Esophagus muscularis mucosa (tissue), 3 donors: ENCODE measurements around the gene CCNL1.
A peak's percentile ranks its signal among the peaks of the same experiment; 100 is the strongest.

Experiments used
- CTCF ChIP-seq, 3 experiments: fragments of 200-600 bp in 2 of 3; fragments of 450-650 bp in 1 of 3; sonication (generic) in 2 of 3; IDR thresholded peaks; one replicate each; pipeline ENCODE4 v1.5.1; 2017 to 2019; ENCODE audit warnings: antibody characterized with exemption in 3 of 3, mild to moderate bottlenecking in 2 of 3, moderate library complexity in 1 of 3
- POLR2A ChIP-seq: fragments of 450-650 bp; IDR thresholded peaks from one replicate; pipeline ENCODE4 v1.6.1; 2017; ENCODE audit warnings: antibody characterized with exemption, moderate library complexity, mild to moderate bottlenecking, low read depth

GRCh38 chr3:157159037-157159761 lies 748 bp downstream of the CCNL1 start:
- TF ChIP-seq CTCF (IDR thresholded peaks at IDR 0.05) (peak in 1 of 3 experiments; percentile 20), POLR2A (no peak)
